AG09319 (cell line): Measurements from ENCODE around the gene USP46.

Experiments used
- DNase-seq: peaks from one replicate; pipeline ENCODE4 v3.0.0-alpha.2; 2010; ENCODE audit warnings: low read depth; ENCODE audit errors: extremely low read depth
- TF ChIP-seq, protein P1 (sequence below): IDR thresholded peaks from 2 replicates; pipeline ENCODE4 v1.5.1; 2011; ENCODE audit warnings: low read depth, mild to moderate bottlenecking, inconsistent platforms, low read length, moderate library complexity

The USP46 gene

DNA sequence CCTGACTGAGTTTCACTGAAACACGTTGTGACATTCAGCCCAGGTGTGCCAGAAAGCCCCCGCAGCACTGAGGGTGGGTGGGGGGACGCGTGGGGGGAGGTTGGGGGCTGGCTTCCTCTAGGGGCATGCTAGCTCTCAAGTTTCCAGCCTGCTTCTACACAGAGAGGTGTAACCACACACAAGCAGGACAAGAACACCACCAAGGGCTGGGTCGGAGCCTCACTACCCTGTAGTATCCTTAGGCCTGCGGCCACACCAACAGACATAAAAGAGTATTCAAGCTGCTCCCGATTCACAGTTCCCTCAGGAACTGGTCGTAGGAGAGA lies 1.8 kb downstream of the USP46 start:
- DNase-seq, result no peak
- TF ChIP-seq, protein P1, sequence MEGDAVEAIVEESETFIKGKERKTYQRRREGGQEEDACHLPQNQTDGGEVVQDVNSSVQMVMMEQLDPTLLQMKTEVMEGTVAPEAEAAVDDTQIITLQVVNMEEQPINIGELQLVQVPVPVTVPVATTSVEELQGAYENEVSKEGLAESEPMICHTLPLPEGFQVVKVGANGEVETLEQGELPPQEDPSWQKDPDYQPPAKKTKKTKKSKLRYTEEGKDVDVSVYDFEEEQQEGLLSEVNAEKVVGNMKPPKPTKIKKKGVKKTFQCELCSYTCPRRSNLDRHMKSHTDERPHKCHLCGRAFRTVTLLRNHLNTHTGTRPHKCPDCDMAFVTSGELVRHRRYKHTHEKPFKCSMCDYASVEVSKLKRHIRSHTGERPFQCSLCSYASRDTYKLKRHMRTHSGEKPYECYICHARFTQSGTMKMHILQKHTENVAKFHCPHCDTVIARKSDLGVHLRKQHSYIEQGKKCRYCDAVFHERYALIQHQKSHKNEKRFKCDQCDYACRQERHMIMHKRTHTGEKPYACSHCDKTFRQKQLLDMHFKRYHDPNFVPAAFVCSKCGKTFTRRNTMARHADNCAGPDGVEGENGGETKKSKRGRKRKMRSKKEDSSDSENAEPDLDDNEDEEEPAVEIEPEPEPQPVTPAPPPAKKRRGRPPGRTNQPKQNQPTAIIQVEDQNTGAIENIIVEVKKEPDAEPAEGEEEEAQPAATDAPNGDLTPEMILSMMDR, result no peak

DNA sequence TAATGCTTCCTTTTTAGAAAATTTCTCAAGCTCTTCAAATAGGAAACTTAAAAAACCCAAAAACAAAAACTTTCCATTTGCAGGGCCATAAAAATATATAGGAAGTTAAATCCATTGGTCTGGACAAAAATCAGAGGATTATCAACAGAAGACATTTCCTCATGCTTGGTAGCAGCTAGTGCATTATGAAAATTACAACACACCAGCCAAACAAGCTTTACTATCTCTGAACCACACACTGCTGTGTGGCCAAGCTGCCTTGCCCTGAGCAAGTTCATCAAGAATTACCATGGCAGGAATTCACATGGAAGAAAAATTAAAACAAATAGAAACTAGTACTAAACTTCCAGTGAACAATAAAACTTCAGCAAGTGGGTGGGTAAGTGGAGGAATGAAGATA lies 3.6 kb downstream of the USP46 start:
- no peak for DNase-seq
- TF ChIP-seq, protein P1, result no peak

DNA sequence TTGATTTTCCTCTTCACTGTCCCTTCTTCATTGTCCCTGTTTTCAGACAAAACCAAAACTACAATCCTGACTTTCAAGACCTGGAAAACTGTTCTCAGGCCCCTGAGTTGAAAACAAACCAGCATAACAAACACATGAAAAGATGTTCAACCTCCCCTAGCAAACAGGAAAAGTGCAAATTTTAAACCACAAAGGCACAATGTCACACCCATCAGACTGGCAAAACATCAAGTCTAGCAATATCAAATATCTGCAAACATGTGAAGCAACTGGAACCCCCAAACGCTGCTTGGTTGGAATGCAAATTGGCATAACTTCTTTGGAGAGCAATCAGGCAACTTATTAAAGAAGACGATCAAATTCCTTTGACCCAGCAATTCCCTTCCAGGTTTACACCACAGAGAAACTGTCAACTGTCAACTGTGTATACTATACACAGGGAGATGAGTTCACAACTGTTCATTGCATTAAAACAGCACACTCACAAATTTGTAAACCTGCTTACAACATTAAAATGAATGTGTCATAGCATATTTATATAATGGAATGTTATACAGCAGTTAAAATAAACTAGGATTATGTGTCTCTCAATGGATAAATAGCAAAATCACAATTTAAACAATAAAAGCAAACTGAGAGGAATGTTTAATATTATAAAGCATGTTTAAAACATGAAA lies 7.0 kb downstream of the USP46 start:
- TF ChIP-seq, protein P1, result no peak
- DNase-seq, result no peak

DNA sequence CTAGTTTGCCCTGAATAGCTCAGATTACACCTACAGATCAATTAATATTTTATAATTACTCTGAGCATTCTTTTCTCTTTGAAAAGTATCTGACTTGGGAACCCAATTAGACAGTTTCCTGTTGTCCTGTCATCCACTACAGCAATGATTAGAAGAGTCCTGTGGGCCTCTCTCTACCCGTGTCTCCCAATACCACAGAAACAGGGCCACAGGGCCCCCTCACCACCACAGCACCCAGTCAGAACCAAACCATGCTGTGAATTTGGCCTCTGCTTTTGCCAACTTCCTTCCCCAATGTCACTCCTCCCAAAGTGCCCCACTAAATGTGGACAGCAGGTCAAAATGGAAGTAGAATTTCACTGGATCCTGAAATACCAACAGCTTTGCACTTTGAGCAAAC lies 10.3 kb downstream of the USP46 start:
- TF ChIP-seq, protein P1, result no peak
- no peak for DNase-seq

DNA sequence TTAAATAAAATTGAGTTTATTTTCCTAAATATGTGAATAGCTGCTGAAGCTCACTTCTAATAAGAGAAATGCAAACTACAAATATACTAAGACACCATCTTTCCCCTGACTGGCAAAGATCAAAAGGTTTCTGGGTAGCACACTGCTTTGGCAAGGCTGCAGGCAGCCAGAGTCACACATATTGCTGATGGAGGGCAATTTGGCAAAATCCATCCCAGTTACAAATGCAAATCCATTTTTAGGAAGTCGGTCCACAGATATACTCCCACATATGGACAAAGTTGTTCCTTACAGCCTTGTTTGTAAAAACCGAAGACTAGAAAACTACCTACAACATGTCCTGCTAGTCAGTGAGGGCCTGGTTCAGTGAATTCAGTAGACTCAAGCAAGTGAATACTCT lies 12.4 kb downstream of the USP46 start:
- TF ChIP-seq, protein P1, result no peak
- no peak for DNase-seq

DNA sequence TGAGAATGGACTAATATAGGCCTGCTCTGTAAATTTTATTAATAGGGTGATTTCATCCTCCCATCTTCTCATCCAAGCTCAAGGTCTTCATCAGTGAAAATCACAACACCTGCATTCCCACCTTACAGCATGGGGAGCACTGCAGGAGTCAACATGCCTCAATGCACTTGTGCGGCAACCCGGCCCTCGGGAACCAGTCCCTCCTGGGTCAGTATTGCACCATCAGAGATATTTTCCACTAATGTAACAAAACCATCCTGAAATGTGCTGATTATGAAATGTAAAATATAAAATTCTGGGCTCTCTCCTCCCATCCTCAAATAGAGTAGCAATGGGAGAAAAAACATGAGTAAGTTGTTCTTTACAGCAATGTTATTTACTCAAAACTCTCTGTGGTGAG lies 13.0 kb downstream of the USP46 start:
- TF ChIP-seq, protein P1, result no peak
- no peak for DNase-seq

DNA sequence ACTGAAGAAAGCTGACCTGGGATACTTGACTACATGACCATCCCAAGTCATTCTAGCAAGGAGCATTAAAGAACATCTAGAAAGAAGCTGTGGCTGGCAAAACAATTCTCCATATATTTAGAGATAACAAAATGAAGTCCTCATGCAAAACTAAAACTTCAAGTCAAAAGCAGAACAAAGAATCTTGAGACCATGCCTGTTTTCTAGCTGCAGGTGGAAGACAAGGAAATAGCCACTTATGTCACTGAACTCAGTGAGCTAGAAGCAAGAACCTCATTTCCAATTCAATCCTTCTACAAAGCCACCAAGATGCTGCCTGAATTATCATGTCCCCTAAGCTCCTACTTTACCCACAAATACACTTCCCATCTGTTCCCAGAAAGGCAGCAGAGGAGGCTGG lies 13.8 kb downstream of the USP46 start:
- TF ChIP-seq, protein P1, result no peak
- no peak for DNase-seq
